Renal pelvis (tissue), 4 donors: ENCODE data around the gene FHIP1B. TPM values are rescaled to one million over a fixed set of nuclear protein-coding genes. Genes with fewer than 3 reads are reported as not detected.

ENCODE experiments used
- DNase-seq: peaks from one replicate; pipeline ENCODE4 v3.0.0-alpha.2; 2013
- polyA plus RNA-seq, 3 donors: library from polyadenylated mRNA; unstranded; fragments of 120-200 nt; gene quantifications; one replicate each; pipeline ENCODE4 v1.2.1, GENCODE V29; 2013; ENCODE audit not compliant: insufficient read length in 3 of 3

FHIP1B gene
- polyA plus RNA-seq, 3 donors = 58.8 to 89.9 (median 72.2) TPM

DNA sequence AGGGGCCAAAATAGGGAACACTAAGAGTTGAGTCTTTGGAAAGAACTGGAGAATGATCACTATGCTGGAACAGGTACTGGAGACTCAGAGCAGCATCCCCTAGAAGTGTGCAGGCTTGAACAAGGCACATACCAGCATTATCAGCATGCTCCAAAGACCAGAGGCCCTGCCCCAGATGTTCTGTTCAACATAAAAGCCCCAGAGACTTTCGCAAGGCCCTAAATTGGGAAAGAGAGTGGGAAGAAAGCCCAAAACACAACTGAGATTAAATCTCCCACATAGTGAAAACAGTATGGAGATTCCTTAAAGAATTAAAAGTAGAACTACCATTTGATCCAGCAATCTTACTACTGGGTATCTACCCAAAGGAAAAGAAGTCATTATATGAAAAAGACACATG lies 13.8 kb upstream of the FHIP1B start:
- no peak for DNase-seq

DNA sequence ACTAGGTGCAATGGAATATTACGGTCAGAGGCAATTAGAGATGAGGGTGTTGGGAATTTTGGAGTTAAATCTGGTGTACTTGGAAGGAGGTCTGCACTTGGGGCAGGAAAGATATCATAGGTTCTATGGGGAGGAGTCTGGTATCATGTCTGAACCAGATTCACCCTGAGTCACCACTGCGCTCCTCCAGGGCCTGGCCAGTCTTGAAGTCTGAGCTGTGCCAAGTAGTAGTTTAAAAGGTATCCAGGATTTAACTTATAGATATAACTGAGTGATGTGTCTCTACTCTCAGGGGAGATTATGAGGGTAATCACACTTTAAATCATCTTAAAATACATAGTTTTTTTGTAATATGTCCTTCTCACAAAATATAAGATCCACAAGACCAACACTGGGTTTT lies 11.1 kb upstream of the FHIP1B start:
- no peak for DNase-seq

DNA sequence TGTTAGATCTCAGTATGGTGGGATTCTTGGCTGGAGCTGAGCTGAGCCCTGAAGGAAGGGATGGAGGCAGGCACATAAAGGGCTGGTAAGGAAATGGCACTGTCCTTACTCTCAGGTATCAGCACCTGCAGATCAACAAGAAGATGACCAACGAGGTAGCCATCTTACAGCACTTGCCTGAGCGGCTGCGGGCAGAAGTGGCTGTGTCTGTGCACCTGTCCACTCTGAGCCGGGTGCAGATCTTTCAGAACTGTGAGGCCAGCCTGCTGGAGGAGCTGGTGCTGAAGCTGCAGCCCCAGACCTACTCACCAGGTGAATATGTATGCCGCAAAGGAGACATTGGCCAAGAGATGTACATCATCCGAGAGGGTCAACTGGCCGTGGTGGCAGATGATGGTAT lies 6.9 kb upstream of the FHIP1B start:
- no peak for DNase-seq

DNA sequence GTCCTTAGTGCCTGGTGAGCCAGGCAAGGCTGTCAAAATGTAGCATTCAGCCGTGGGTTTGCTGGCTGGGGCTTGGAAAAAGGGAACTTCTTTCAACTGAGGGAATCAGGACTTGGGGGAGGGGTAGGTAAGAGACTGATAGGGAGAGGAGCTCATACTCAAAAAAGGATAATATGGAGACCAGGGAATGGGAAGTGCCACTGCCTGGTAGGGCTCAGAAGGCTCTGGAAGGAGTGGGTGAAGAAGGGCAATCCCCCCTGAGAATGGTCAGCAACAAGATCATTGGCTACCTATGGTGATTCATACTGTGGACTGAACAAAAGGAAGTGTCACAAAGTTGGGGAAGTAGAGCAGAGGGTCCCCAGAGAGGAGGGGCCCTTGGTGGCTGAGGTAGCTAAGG lies 6.3 kb upstream of the FHIP1B start:
- DNase-seq = no peak

DNA sequence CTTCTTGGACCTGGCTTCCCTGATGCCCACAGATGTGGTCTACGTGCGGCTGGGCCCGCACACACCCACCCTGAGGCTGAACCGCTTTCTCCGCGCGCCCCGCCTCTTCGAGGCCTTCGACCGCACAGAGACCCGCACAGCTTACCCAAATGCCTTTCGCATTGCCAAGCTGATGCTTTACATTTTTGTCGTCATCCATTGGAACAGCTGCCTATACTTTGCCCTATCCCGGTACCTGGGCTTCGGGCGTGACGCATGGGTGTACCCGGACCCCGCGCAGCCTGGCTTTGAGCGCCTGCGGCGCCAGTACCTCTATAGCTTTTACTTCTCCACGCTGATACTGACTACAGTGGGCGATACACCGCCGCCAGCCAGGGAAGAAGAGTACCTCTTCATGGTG lies 5.7 kb upstream of the FHIP1B start:
- DNase-seq = no peak

DNA sequence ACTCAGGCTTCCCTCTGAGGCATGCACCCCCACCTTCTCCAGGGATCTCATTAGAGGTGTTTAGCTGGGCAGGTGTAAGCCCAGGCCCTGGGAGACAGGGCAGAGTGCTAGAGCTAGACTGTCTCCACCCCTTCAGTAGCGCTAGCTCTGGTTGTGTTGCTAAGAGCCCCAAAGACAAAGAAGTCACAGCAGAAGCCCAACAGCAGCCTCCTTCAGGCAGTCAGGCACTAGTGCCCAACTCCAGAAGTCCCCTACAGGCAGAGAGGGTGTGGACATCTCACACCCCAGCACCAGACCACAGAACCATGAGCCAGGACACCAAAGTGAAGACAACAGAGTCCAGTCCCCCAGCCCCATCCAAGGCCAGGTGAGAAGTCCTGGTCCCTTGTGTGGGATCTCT lies 4.5 kb upstream of the FHIP1B start, which contains the start of gene CNGA4:
Gene CNGA4, plus strand, starts transcription at position 188 of the 400 bp plus-strand sequence. Its CDS starts 118 bp downstream, at position 306.
- no peak for DNase-seq

DNA sequence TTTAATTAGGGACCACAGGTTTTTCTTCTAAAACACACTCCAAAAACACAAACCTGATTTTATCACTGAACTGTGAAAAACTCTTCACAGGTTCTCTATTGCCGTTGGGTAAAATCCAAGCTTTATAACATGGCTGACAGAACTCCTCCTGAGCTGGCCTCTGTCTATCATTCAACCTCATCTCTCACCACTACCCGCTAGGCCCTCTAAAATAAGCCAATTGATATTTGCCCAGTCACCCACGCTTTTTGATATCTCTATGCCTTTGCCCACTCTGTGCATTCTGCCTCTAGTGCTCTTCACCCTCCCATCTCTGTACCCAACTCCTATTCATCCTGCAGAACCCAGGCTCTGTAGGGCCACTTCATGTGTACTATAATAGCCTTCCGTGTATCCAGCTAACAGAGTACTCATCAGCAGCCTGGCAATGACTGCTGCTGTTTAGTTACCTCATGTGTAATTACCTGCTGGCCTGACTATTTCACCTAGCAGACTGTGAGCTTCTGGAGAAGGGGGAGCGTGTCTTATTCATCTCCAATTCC lies 3.4 kb upstream of the FHIP1B start:
- no peak for DNase-seq

DNA sequence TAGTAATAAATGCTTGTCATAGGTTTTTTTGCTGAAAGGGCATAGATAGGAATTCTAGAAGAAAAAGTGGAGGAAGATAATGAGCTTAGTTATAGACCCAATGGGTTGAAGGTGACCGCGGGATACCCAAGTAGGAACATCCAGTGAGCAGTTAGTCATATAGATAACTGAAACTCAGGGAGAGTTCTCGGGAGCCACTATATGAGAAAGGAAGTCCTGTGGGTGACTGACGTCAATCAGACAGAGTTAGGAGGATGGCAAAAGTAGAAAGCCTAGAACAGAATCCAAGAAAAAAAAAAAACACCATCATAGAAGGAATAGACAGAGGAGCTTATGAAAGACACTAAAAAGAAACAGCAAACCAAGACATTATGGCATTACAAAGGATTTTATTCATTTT lies 2.8 kb upstream of the FHIP1B start:
- DNase-seq = no peak

DNA sequence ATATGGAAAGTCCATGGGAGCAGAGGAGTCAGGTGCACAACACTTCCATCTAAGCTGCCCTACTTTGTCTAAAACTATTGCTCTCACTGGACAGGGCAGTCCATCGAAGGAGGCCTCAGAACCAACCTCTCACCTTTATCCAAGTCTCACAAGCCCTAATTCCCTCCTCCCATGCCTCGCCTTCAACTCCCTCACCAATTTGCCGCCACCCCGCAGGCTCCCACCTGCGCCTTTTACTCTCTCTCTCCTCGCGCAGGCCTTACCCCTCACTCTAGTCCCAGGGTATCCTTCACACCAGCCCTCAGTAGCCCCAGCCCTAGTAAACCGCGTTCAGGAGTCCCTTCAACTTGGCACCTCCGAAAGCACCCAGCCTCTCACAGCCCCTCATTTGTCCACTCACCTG lies 451 bp downstream of the FHIP1B start:
- DNase-seq = no peak

DNA sequence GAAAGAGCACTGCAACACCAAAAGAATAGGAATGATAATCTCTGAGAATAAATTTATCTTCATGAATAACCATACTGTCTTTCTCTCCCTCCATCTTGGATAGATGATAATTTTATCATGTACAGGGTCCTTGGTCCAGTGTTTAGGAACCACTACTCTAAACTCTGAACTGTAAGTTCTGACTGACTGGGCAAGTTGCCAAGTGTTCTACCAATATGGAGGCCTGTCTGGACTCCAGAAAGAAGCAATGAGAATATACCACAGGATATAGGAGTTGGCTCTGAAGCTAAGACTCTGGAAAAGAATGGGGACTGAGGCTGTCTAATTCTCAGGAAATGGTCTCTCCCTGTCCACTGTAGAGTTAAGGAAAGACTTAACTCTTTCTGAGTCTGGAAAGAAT lies 1.5 kb downstream of the FHIP1B start:
- no peak for DNase-seq

DNA sequence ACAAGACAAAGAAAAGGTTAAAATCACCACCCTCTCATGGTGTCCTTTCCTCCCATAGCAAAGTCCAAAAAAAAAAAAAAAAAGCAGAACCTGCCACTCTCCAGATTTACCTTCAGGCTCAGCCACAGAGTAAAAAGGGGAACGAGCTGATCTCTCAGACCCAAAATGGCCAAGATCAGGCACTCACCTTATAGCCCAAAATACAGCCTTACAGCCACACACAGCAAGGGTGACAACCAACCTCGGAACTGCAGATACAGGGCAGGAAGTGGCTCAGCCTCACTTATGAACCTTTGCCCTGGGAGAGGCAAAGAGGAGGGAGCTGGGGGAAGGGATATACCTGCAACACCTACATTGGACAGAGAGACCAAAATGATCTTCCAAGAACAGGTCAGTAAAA lies 4.5 kb downstream of the FHIP1B start:
- no peak for DNase-seq

DNA sequence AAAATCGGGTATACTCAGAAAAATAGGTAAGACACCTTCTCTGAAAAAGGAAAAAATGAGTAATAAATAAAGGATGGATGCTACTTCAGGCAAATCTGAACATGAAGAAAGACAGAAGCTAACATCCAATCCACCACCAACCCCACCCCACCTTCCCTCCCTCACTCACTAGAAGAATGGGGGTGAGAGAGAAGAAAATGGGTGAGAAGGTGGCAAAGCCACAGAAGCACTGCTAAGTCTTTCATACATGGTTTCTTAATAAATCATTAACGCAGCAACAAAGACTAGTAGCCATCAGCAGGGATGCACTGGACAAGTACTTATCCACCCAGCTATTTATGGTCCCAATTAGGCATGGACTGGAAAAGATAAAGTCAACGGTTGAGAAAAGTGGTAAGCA lies 5.9 kb downstream of the FHIP1B start:
- no peak for DNase-seq

DNA sequence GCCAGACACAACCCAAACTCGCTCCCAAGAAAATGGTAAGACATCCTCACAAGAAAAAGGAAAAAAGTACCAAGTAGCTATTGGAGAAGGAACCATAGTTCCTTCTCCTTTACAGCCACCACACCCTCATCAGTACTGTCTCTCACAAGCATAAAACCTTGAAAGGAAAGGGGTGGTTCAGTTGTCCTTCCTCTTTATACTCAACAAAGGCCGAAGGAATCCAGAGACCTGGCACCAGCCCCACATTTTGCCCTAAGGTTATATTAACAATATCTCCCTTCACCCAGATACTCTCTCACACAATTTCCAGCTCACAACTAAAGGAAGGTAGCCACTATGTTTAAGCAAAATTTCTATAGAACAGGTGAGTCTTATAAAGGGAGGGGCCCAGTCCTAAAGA lies 8.5 kb downstream of the FHIP1B start:
- no peak for DNase-seq

DNA sequence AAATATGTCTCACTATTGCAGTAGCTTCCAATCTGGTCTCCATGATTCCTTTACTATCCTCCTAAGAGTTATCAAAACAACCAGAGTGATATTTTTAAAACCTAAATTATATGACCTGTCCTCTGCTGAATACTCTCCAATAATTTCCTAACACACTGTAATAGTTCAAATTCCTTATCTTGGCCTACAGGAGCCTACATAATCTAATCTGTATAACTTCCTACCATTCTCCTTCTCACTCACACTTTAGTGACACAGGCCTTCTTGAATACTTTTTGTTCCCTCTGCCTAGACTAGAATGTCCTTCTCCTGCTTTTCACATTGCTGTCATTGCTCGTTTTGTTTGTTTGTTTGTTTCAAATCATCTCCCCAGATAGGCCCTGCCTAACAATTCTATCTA lies 9.4 kb downstream of the FHIP1B start:
- no peak for DNase-seq

DNA sequence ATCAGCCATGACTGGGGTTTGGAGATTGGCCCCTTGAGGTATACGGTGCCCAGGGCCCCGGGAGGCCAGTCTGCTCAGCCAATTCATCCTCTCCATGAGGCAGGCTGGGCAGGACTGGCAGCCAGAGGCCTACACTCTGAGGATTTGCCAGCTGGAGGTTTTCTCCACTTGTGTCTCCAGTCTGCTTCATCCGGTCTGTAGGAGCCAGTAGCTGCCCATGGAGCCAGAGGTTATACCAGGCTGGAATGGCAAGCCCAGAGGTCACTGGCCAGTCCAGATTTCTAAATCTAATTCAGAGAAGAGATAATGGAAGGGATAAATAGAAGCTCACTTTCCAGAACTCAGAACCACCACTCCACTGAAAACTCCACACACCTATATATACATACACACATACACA lies 10.0 kb downstream of the FHIP1B start:
- DNase-seq = no peak

DNA sequence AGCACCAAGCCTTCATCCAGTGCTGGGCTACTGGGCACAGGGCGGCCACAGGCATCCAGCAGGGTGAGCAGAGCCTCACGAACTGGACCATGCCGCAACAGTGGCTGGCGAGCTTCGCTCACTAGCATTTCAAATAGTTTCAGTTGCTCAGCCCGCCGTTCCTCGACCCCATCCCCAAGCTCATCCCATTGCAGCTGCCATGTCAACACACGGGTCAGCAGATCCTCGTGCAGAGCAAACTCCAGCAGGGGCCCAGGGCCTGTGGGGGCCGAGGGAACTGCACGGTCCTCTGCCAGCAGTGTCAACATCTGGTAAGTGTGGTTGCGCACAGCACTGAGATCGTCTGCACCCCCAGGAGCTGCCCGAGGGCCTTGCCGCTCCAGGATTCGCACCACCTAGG lies 10.6 kb downstream of the FHIP1B start:
- no peak for DNase-seq

DNA sequence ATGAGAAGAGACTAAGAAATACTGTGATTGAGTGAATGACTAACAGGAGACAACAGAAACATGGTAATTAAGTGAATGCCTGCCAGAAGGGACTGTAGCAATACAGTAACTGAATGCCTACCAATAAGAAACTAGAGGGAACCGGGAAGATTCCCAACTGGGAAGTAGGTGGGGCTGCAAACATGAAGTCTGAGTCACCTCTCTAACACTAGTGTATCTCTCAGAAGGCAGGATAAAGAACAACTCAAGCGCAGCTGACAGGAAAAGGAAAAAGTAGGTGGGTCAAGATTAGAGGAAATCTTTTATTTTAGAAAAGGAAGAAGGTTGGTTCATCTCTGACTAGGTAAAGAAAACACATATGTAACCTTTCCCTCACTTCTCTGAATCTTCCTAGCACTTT lies 15.1 kb downstream of the FHIP1B start:
- DNase-seq = no peak

DNA sequence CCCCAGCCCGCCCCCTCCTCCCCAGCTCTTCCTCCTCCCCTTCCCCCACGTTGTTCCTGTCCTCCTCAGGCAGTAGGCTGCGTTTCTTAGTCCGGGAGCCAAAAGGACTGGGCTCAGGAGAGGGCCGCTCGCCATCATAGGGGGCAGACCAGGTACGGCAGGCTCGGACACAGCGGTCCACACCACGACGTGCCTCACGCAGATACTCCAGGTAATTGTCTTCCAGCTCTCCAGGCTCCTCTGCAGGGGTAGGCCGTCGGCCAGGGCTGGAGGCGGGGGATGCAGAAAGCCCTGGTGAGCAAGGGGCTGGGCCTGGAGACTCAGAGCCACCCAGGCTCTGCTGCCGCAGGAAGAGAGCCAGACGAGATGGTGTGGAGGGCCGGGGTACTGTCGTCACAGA lies 16.7 kb downstream of the FHIP1B start:
- DNase-seq = no peak

DNA sequence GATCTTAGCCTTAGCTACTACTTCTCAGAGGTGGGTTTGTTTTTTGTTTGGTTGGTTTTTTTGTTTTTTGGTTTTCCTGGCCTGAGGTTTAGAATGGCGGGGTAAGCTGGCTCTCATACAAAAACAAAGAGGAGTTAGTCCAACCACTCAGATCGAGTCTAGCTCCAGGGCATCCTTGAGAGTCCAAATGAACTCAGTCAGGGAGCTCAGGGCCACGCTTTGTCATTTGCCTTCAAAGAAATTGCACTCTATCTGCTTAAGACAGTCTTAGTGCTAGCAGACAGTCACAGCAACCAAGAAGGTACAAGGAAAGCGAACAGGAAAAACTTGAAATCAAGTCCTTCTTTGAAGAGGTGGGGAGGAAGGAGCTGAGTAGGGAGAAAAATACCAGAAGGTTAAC lies 17.9 kb downstream of the FHIP1B start:
- no peak for DNase-seq

DNA sequence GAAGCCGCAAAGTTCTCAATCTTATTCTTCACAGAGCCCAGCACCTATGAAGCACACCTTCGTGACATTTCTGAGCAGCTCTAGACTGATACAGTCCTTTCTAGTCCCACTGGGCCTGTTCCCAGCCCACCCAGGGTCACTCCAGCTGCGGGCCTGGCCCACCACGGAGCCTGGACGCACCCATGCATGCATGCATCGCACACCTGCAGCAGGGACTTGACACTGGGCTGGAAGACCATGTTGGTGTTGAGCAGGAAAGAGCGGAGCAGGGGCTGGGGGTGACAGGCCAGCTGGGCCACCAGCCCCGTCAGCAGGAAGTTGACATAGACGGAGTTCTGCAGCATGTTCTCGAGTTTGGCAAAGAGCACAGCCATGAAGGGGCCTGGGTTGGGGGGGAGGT lies 19.9 kb downstream of the FHIP1B start:
- DNase-seq = no peak

DNA sequence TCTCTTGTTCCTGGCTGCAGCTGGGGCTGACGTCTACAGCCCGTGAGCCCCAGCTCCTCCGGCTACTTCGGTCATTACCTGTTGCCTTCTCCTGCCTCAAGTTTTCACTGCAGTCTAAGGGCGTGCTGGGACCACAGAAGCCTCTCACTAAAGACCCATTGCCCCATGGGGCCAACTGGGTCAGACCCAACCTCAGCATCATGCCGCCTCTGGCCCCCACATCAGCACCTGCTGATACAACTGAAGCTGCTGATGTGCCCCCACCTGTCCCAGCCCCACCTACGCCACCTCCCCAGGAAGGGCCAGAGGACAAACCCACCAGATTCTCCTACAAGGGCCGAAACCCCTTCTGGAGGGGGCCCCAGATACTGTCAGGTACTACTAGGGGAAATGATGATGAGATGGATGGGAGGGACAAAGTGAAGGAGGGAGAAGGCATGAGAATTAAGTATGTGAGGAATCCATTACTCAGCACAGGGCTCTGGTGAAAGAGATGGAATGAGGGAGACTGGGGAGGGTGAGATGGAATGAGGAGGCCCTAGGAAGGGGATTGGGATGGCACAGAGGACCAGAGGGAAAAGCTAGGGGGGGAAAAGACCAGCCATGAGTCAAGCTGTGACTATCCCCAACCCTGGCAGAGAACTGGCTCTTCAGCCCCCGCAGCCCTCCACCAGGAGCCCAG lies 24.0 kb downstream of the FHIP1B start:
- DNase-seq = no peak

DNA sequence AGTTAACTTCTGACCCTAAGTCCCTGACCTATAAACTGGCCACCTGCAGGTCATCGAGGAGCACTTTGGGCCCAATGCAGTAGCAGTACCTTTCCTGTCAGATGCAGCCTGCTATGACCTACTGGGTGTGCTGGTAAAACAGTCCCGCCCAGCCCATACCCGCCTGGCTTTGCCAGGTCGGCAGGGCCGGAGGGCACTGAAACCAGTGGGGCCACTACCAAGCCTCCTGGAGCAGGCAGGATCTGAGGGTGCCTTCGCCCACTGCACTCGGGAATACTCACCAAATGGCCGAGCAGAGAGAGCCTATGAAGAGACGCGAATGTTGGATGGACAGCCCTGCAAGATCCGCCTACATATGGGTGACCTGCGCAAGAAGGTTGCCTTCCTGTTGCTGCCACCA lies 24.6 kb downstream of the FHIP1B start:
- no peak for DNase-seq

DNA sequence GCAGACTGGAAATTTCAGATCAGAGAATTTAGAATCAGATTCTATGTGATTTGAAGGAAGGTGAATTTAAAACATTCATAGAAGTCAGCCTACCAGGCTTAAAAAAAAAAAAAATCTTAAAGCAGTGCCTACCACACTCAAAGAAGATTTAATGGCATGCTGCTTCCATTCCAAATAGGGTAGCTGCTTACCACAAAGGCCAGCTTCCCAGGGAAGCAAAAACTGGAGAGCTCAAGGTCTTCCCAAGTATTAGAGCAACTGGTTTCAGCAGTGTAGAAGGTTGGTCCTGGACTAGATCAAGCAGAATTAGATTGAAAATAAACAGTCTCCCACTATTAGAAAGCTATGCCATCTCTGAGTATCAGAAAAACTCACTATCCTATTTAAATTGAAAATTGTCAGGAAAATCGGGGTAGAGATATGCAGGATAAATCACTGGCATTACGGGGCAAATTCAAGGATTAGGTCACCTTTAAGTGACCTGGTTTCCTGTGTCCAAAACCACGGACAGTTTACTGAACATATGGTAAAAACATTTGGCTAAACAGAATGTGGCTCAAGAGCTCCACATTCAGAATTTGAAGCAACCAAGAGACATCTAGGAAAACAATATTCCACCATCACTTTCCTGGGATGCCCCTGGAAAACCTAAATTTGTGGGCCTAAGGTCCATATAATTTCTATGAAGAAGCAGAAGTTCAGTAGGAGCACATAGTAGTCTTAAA lies 27.8 kb downstream of the FHIP1B start:
- no peak for DNase-seq

DNA sequence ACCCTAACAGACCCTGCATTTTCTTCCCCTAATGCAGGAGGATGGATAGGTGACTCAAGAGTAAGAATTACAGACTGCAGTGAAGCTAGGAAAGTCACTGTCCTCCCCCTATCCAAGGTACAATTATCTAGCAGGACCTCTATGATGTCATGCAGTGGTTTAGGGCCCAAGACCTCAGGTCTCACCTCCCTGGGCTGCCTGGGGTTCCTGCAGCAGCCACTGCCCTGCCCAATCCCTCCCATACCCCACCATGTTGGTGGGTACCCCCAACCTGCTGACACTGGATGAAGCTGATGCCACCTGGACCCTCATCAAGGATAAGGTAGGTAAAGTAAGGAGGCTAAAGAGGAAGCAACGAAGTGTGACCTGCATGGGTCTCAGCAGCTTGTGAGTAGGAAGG lies 29.1 kb downstream of the FHIP1B start, which contains the start of gene C11orf42:
Gene C11orf42, plus strand, starts transcription at position 192 of the 400 bp plus-strand sequence. Its CDS starts 59 bp downstream, at position 251.
- no peak for DNase-seq
